ENCODE data around the gene BRD9. TPM values are rescaled to one million over a fixed set of nuclear protein-coding genes. Genes with fewer than 3 reads are reported as not detected.

The BRD9 gene
- total and polyA plus RNA-seq, 9 of the 15 experiments (the other 6 are each of a cell fraction or from before 2014, with no cell fraction given): 2.4 to 68.7 (median 44.9) TPM

DNA sequence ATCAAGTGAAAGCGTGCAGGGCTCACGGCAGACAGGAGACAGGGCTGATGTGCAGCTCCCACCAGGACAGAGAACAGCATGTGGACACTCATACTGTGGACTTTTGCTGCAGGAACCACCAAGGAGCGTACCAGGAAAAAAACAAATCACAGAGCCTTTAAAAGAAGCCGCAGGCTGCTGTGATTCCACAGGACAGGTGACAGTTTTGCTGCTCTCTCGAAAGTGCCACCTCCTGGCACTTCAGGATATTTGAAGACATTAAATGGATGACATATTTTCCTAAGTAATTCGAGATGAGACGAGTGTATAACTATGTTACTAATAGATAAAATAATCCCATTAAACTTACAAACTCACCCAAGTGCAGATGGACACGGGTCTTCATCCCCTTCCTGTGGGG, 71.1 kb downstream of the BRD9 start:
- no peaks in the 10 kb centered on the region for H3K9me1 ChIP-seq (ENCODE audit: control insufficient read depth, insufficient read depth, low read length)
- no peak overlapping the region for H3K4me2 ChIP-seq (ENCODE audit: insufficient read depth, low read length)
- no peak overlapping the region for H3K4me3 ChIP-seq
- TF ChIP-seq, protein P1, sequence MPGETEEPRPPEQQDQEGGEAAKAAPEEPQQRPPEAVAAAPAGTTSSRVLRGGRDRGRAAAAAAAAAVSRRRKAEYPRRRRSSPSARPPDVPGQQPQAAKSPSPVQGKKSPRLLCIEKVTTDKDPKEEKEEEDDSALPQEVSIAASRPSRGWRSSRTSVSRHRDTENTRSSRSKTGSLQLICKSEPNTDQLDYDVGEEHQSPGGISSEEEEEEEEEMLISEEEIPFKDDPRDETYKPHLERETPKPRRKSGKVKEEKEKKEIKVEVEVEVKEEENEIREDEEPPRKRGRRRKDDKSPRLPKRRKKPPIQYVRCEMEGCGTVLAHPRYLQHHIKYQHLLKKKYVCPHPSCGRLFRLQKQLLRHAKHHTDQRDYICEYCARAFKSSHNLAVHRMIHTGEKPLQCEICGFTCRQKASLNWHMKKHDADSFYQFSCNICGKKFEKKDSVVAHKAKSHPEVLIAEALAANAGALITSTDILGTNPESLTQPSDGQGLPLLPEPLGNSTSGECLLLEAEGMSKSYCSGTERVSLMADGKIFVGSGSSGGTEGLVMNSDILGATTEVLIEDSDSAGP (CRISPR knock-in tag; IDR thresholded peaks at IDR 0.05): no peak
- TF ChIP-seq TEAD1 (CRISPR knock-in tag; IDR thresholded peaks at IDR 0.05) (no peak), ZSCAN29 (IDR thresholded peaks at IDR 0.05) (no peak), KDM1A (IDR thresholded peaks at IDR 0.05) (0 out of 4 replicates have a peak, but pooled peaks of 1 of the 2 experiments have one; percentile 23), POLR3A (IDR thresholded peaks at IDR 0.05; ENCODE audit: borderline replicate concordance, extremely low read depth, insufficient read depth, insufficient read length) (no peak)
- TF ChIP-seq, protein P2, sequence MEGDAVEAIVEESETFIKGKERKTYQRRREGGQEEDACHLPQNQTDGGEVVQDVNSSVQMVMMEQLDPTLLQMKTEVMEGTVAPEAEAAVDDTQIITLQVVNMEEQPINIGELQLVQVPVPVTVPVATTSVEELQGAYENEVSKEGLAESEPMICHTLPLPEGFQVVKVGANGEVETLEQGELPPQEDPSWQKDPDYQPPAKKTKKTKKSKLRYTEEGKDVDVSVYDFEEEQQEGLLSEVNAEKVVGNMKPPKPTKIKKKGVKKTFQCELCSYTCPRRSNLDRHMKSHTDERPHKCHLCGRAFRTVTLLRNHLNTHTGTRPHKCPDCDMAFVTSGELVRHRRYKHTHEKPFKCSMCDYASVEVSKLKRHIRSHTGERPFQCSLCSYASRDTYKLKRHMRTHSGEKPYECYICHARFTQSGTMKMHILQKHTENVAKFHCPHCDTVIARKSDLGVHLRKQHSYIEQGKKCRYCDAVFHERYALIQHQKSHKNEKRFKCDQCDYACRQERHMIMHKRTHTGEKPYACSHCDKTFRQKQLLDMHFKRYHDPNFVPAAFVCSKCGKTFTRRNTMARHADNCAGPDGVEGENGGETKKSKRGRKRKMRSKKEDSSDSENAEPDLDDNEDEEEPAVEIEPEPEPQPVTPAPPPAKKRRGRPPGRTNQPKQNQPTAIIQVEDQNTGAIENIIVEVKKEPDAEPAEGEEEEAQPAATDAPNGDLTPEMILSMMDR (IDR thresholded peaks at IDR 0.05 in 2 of 3, conservative IDR thresholded peaks at IDR 0.05 in 1 of 3; ENCODE audit: insufficient read depth in 2 of 3, low read depth in 1 of 3, low read length in 3 of 3): peak in 1 of 3 experiments; percentile 7; a peak in 1 of 6 replicates
- TF ChIP-seq, protein P3, sequence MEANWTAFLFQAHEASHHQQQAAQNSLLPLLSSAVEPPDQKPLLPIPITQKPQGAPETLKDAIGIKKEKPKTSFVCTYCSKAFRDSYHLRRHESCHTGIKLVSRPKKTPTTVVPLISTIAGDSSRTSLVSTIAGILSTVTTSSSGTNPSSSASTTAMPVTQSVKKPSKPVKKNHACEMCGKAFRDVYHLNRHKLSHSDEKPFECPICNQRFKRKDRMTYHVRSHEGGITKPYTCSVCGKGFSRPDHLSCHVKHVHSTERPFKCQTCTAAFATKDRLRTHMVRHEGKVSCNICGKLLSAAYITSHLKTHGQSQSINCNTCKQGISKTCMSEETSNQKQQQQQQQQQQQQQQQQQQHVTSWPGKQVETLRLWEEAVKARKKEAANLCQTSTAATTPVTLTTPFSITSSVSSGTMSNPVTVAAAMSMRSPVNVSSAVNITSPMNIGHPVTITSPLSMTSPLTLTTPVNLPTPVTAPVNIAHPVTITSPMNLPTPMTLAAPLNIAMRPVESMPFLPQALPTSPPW (CRISPR knock-in tag; IDR thresholded peaks at IDR 0.05): no peak
- TF ChIP-seq, protein P4, sequence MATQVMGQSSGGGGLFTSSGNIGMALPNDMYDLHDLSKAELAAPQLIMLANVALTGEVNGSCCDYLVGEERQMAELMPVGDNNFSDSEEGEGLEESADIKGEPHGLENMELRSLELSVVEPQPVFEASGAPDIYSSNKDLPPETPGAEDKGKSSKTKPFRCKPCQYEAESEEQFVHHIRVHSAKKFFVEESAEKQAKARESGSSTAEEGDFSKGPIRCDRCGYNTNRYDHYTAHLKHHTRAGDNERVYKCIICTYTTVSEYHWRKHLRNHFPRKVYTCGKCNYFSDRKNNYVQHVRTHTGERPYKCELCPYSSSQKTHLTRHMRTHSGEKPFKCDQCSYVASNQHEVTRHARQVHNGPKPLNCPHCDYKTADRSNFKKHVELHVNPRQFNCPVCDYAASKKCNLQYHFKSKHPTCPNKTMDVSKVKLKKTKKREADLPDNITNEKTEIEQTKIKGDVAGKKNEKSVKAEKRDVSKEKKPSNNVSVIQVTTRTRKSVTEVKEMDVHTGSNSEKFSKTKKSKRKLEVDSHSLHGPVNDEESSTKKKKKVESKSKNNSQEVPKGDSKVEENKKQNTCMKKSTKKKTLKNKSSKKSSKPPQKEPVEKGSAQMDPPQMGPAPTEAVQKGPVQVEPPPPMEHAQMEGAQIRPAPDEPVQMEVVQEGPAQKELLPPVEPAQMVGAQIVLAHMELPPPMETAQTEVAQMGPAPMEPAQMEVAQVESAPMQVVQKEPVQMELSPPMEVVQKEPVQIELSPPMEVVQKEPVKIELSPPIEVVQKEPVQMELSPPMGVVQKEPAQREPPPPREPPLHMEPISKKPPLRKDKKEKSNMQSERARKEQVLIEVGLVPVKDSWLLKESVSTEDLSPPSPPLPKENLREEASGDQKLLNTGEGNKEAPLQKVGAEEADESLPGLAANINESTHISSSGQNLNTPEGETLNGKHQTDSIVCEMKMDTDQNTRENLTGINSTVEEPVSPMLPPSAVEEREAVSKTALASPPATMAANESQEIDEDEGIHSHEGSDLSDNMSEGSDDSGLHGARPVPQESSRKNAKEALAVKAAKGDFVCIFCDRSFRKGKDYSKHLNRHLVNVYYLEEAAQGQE (IDR thresholded peaks at IDR 0.05; ENCODE audit: borderline replicate concordance): 0 out of 2 replicates have a peak, but pooled peaks have one; percentile 3
- TF ChIP-seq, protein P4 (CRISPR knock-in tag; IDR thresholded peaks at IDR 0.05; ENCODE audit: low read depth): no peak
- ChIA-PET CTCF (ENCODE audit: low intra/inter-chr PET ratio) (no interaction called here), POLR2A (no interaction called here)
- 0 out of 2 replicates have a peak, but pooled peaks cover under 1% of the 10 kb centered on the region for H3K9me3 ChIP-seq (replicated peaks; ENCODE audit: control insufficient read depth, insufficient read depth, low read depth, low read length)
- ATAC-seq (no peak), DNase-seq (ENCODE audit: extremely low read depth in 1 of 4, low spot score in 3 of 4) (no peak), FAIRE-seq (no peak)
- H3K27ac ChIP-seq (ENCODE audit: extremely low read depth, low read depth, low read length): no peak overlapping the region
- no TSS peak for BruUV-seq (replicated peaks)
- H3K36me3 ChIP-seq (ENCODE audit: control insufficient read depth, insufficient read depth, low read length): no peaks in the 10 kb centered on the region
- in situ Hi-C loops (cut with MboI) (loop anchor here (5.0 kb wide), 1 partner anchor 89 kb away; no protein-coding TSS in a partner anchor), intact Hi-C loops (cut with micrococcal nuclease) (no loop called here)
- H3K4me1 ChIP-seq (replicated peaks in 1 of 2; ENCODE audit: control insufficient read depth in 2 of 2, insufficient read depth in 2 of 2, low read length in 2 of 2): no peaks in the 10 kb centered on the region
- no peaks in the 10 kb centered on the region; the same call in 1 of the 2 replicates for H4K20me1 ChIP-seq (replicated peaks; ENCODE audit: control insufficient read depth, insufficient read depth, low read length)
- H3K27me3 ChIP-seq (ENCODE audit: control insufficient read depth in 2 of 2, insufficient read depth in 2 of 2, low read length in 2 of 2): peaks cover 34 to 55% of the 10 kb centered on the region in 2 experiments
- no peaks in the 10 kb centered on the region for H3K79me2 ChIP-seq (ENCODE audit: control insufficient read depth, insufficient read depth, low read length)
- H3K9ac ChIP-seq (ENCODE audit: insufficient read depth in 1 of 2, low read depth in 2 of 2, low read length in 2 of 2): no peak overlapping the region
- 1% methylated on average over 8 of the region's 8 CpGs for WGBS (ENCODE audit: insufficient coverage, low coverage, missing lambda C conversion rate)
- no peak overlapping the region for H2AFZ ChIP-seq (ENCODE audit: low read depth, low read length)

Data from K562 (cell line).